Calu3 (cell line): ENCODE data around the gene APBB1IP. TPM values are rescaled to one million over a fixed set of nuclear protein-coding genes. Genes with fewer than 3 reads are reported as not detected.

Experiments
- BruUV-seq: library from RNA; stranded (reverse); fragments of 400-500 nt; replicated peaks from 2 replicates; lab custom pipeline; 2021; lab: Mats Ljungman, UMichigan
- CTCF ChIA-PET: fragments of 300-600 bp; sonication (Branson Sonifier 250); formaldehyde crosslinking; loops from one replicate; lab custom pipeline; 2022; ENCODE audit warnings: antibody characterized with exemption; lab: Charles Lee
- DNase-seq: peaks from one replicate; pipeline ENCODE4 v3.0.0; 2022
- H3K27ac Mint-ChIP-seq: one replicate; pipeline ENCODE4 v1.8.0; 2022; ENCODE audit warnings: mixed read lengths; ENCODE audit not compliant: unreplicated experiment
- H3K27me3 Mint-ChIP-seq: one replicate; pipeline ENCODE4 v1.8.0; 2022; ENCODE audit warnings: mixed read lengths; ENCODE audit not compliant: unreplicated experiment
- H3K36me3 Mint-ChIP-seq: one replicate; pipeline ENCODE4 v1.8.0; 2022; ENCODE audit warnings: mild to moderate bottlenecking, moderate library complexity, mixed read lengths; ENCODE audit not compliant: insufficient read depth, unreplicated experiment
- H3K4me1 Mint-ChIP-seq: one replicate; pipeline ENCODE4 v1.8.0; 2022; ENCODE audit warnings: mild to moderate bottlenecking, low read depth, mixed read lengths; ENCODE audit not compliant: unreplicated experiment
- H3K4me3 Mint-ChIP-seq: one replicate; pipeline ENCODE4 v1.8.0; 2022; ENCODE audit warnings: mild to moderate bottlenecking, low read depth, moderate library complexity, mixed read lengths; ENCODE audit not compliant: unreplicated experiment
- H3K9me3 Mint-ChIP-seq: one replicate; pipeline ENCODE4 v1.8.0; 2022; ENCODE audit warnings: low read depth, mixed read lengths; ENCODE audit not compliant: unreplicated experiment
- intact Hi-C: fragments of 100-400 bp; cut with micrococcal nuclease; formaldehyde crosslinking; loops from one replicate; pipeline ENCODE4 v1.10.0; 2022; ENCODE audit not compliant: unreplicated experiment
- total RNA-seq: library from RNA; stranded (reverse); gene quantifications from 2 replicates; pipeline ENCODE4 v1.2.3, GENCODE V29; 2022
- TF ChIP-seq, protein P1 (sequence below): fragments of 200-600 bp; IDR thresholded peaks from one replicate; pipeline ENCODE4 v1.8.0; 2022; ENCODE audit warnings: antibody characterized with exemption; ENCODE audit not compliant: unreplicated experiment

The APBB1IP gene
- total RNA-seq, 1 experiment from 2014 or later: 1.5 TPM

DNA sequence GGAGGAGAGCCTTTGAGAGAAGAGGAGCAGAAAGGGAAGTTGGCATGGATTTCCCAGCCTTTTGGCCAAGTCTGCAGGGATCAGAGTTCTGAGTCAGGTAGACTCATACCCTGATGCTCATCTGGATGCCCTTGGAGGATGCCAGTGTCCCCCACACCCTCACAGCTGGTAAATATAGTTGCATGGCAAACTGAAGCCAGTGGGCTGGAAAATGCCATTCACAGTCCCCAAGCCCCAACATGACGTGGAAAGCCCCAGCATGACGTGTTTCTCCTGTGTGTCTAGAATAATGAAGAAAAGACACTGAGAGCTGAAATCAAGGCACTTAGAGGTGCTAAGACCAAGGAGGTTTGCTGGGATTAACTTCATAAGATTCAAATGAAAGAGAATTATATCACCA is 24.8 kb upstream of the APBB1IP start:
- intact Hi-C loops: no loop called here
- Mint-ChIP-seq H3K4me1 (peaks cover 4% of the 10 kb centered on the region), H3K9me3 (no peaks in the 10 kb centered on the region), H3K36me3 (no peaks in the 10 kb centered on the region), H3K4me3 (no peak overlapping the region), H3K27me3 (no peaks in the 10 kb centered on the region), H3K27ac (no peak overlapping the region)
- BruUV-seq: no TSS peak
- TF ChIP-seq, protein P1, sequence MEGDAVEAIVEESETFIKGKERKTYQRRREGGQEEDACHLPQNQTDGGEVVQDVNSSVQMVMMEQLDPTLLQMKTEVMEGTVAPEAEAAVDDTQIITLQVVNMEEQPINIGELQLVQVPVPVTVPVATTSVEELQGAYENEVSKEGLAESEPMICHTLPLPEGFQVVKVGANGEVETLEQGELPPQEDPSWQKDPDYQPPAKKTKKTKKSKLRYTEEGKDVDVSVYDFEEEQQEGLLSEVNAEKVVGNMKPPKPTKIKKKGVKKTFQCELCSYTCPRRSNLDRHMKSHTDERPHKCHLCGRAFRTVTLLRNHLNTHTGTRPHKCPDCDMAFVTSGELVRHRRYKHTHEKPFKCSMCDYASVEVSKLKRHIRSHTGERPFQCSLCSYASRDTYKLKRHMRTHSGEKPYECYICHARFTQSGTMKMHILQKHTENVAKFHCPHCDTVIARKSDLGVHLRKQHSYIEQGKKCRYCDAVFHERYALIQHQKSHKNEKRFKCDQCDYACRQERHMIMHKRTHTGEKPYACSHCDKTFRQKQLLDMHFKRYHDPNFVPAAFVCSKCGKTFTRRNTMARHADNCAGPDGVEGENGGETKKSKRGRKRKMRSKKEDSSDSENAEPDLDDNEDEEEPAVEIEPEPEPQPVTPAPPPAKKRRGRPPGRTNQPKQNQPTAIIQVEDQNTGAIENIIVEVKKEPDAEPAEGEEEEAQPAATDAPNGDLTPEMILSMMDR: no peak
- no peak for DNase-seq
- CTCF ChIA-PET: interaction anchor here (1.1 to 1.2 kb wide), 2 partner anchors 34 to 45 kb away, joined by 3 read pairs; no protein-coding TSS in a partner anchor

DNA sequence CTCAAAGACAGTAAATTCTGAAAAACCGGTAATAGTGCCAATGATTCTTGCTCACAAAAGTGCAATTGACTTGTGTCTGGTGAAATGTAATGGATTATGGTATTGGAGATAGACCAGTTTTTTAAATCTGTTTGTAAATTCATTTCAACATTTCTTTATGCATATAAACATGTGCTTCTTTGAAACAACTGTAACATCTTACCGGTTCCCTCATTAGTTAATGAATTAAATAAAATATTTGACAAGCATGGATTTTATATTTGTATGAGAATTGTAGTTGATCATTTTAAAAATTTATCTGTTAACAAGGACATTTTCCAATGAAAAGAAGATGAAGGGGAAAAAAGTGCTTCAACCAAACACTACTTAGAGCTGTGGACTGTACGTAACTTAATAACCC is 21.0 kb upstream of the APBB1IP start:
- no TSS peak for BruUV-seq
- Mint-ChIP-seq H3K27ac (no peak overlapping the region), H3K4me3 (no peak overlapping the region), H3K4me1 (no peaks in the 10 kb centered on the region), H3K27me3 (no peaks in the 10 kb centered on the region), H3K36me3 (no peaks in the 10 kb centered on the region), H3K9me3 (no peaks in the 10 kb centered on the region)
- DNase-seq: no peak
- CTCF ChIA-PET: no interaction called here
- TF ChIP-seq, protein P1: no peak
- intact Hi-C loops: no loop called here

DNA sequence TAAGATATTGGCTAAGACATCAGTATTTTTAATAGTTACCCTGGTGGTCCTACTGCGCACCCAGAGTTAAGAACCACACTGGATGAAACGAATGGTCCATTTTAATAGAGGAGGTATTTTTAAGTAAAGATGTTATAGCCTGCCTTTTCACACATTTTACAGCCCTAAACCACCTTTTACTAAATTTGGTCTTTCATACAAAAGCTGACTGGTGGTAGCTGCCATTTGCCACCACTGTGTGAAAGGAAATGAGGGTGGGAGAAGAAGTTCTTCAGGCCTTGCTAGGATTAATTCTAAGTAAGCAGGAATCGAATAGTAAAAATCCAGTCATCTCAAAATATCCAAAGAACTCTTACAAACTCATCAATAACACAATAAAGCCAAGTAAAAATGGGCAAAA is 15.2 kb upstream of the APBB1IP start:
- H3K4me1 Mint-ChIP-seq: no peaks in the 10 kb centered on the region
- no peak for DNase-seq
- H3K9me3 Mint-ChIP-seq: no peaks in the 10 kb centered on the region
- no TSS peak for BruUV-seq
- H3K4me3 Mint-ChIP-seq: no peak overlapping the region
- no peaks in the 10 kb centered on the region for H3K36me3 Mint-ChIP-seq
- intact Hi-C loops: no loop called here
- TF ChIP-seq, protein P1: no peak
- H3K27me3 Mint-ChIP-seq: no peaks in the 10 kb centered on the region
- CTCF ChIA-PET: interaction anchor here (0.6 kb wide), 1 partner anchor 57 kb away, joined by 6 read pairs; no protein-coding TSS in a partner anchor
- H3K27ac Mint-ChIP-seq: no peak overlapping the region

DNA sequence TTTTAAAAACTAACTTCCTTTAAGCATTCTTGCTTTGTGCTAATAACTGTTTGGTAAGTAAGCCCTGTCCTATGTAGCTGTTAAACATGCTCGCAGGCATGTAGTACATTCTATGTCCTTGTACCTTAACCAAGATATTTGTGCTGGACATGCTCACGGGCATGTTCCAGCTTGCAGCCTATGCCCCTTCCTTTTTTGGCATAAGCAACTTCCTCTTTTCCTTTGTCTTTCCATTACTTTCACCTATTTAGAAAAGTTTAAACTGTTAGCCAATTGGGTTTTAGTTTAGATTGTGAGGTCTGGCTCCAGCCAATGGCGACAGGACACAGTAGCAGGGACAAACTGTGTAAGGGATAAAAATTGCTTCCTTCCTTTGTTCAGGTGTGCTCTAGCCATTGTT is 14.4 kb upstream of the APBB1IP start:
- CTCF ChIA-PET: no interaction called here
- no TSS peak for BruUV-seq
- Mint-ChIP-seq H3K27ac (no peak overlapping the region), H3K9me3 (no peaks in the 10 kb centered on the region), H3K36me3 (no peaks in the 10 kb centered on the region), H3K27me3 (no peaks in the 10 kb centered on the region), H3K4me1 (no peaks in the 10 kb centered on the region), H3K4me3 (no peak overlapping the region)
- DNase-seq: no peak
- intact Hi-C loops: no loop called here
- TF ChIP-seq, protein P1: no peak
